A673 (cell line): ENCODE data around the gene ABCG1. TPM values are rescaled to one million over a fixed set of nuclear protein-coding genes. Genes with fewer than 3 reads are reported as not detected.

Experiments used
- BruUV-seq: library from RNA; stranded (reverse); fragments of 400-500 nt; replicated peaks from 2 replicates; lab custom pipeline; 2021; lab: Mats Ljungman, UMichigan
- CTCF ChIA-PET: fragments of 300-600 bp; sonication (Branson Sonifier 250); formaldehyde crosslinking; loops from one replicate; lab custom pipeline; 2022; ENCODE audit warnings: antibody characterized with exemption; lab: Charles Lee
- POLR2A ChIA-PET: fragments of 300-600 bp; sonication (Branson Sonifier 250); formaldehyde crosslinking; loops from one replicate; lab custom pipeline; 2022; ENCODE audit warnings: antibody characterized with exemption; ENCODE audit not compliant: low non-redundant PET; lab: Charles Lee
- DNase-seq: peaks from one replicate; pipeline ENCODE4 v3.0.0-alpha.2; 2015; ENCODE audit warnings: low spot score
- H3K27ac ChIP-seq: fragments of 200-600 bp; sonication (generic); 2 replicates; pipeline ENCODE4 v1.5.1; 2016; ENCODE audit warnings: mixed run types, low read depth, mild to moderate bottlenecking, mixed read lengths, antibody characterized with exemption, low read length; ENCODE audit not compliant: poor library complexity, severe bottlenecking
- H3K27me3 ChIP-seq: fragments of 200-600 bp; sonication (generic); replicated peaks from 2 replicates; pipeline ENCODE4 v1.6.1; 2017; ENCODE audit warnings: mixed run types, low read depth, mild to moderate bottlenecking, mixed read lengths, antibody characterized with exemption, low read length; ENCODE audit not compliant: insufficient read depth, poor library complexity
- H3K36me3 ChIP-seq: fragments of 200-600 bp; sonication (generic); 2 replicates; pipeline ENCODE4 v1.6.1; 2016; ENCODE audit warnings: mixed run types, mild to moderate bottlenecking, mixed read lengths, antibody characterized with exemption, low read length; ENCODE audit not compliant: insufficient read depth, poor library complexity, severe bottlenecking
- H3K4me1 ChIP-seq: fragments of 200-600 bp; sonication (generic); 2 replicates; pipeline ENCODE4 v1.6.1; 2017; ENCODE audit warnings: mixed run types, mild to moderate bottlenecking, mixed read lengths, antibody characterized with exemption, low read length; ENCODE audit not compliant: insufficient read depth, poor library complexity, severe bottlenecking
- H3K4me3 ChIP-seq: fragments of 200-600 bp; sonication (generic); 2 replicates; pipeline ENCODE4 v1.5.1; 2016; ENCODE audit warnings: low read depth, mixed run types, mild to moderate bottlenecking, mixed read lengths, low read length; ENCODE audit not compliant: poor library complexity, severe bottlenecking
- H3K9me3 ChIP-seq: fragments of 200-600 bp; sonication (generic); 2 replicates; pipeline ENCODE4 v1.6.1; 2016; ENCODE audit warnings: mixed run types, low read depth, mild to moderate bottlenecking, mixed read lengths, antibody characterized with exemption, low read length; ENCODE audit not compliant: poor library complexity, severe bottlenecking
- EZH2 ChIP-seq: fragments of 200-600 bp; sonication (generic); IDR thresholded peaks from 2 replicates; pipeline ENCODE4 v1.6.1; 2017; ENCODE audit warnings: borderline replicate concordance, low read depth, mild to moderate bottlenecking, mixed read lengths, antibody characterized with exemption, low read length; ENCODE audit not compliant: poor library complexity, severe bottlenecking
- intact Hi-C: fragments of 100-400 bp; cut with micrococcal nuclease; formaldehyde crosslinking; loops from one replicate; pipeline ENCODE4 v1.10.0; 2022; ENCODE audit not compliant: unreplicated experiment
- total RNA-seq: library from RNA; stranded (reverse); gene quantifications from 2 replicates; pipeline ENCODE4 v1.2.3, GENCODE V29; 2021
- TF ChIP-seq, protein P1 (sequence below): fragments of 300-800, 200-600 bp; sonication (generic); conservative IDR thresholded peaks from 2 replicates; pipeline ENCODE4 v1.5.1; 2017; ENCODE audit warnings: low read depth, mild to moderate bottlenecking, antibody characterized with exemption, low read length, moderate library complexity, mixed read lengths

The ABCG1 gene
- total RNA-seq, 1 experiment from 2014 or later, result 3.4 TPM

DNA sequence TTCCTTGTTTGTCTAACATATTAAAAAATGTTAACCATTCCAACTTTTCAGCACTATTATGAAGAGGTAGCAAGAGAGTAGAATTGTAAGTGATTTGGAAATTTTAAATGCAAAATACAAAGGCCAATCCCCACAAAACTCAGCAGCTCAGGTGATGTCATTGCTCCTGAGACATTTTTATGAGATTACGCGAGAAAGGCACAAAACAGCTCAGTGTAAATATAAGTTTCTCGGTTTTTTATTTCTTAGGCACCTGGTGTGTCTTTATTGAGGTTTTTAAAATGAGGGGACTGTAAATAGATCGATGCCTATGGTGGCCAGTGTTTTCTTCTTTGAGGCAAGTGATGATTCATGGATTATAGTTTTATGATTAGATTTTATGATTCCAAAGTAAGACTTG, 6.1 kb downstream of the ABCG1 start:
- ChIA-PET CTCF (no interaction called here), POLR2A (no interaction called here)
- no peaks in the 10 kb centered on the region for H3K9me3 ChIP-seq
- H3K4me3 ChIP-seq, result no peak overlapping the region
- peaks cover 16% of the 10 kb centered on the region for H3K4me1 ChIP-seq
- TF ChIP-seq, protein P1, sequence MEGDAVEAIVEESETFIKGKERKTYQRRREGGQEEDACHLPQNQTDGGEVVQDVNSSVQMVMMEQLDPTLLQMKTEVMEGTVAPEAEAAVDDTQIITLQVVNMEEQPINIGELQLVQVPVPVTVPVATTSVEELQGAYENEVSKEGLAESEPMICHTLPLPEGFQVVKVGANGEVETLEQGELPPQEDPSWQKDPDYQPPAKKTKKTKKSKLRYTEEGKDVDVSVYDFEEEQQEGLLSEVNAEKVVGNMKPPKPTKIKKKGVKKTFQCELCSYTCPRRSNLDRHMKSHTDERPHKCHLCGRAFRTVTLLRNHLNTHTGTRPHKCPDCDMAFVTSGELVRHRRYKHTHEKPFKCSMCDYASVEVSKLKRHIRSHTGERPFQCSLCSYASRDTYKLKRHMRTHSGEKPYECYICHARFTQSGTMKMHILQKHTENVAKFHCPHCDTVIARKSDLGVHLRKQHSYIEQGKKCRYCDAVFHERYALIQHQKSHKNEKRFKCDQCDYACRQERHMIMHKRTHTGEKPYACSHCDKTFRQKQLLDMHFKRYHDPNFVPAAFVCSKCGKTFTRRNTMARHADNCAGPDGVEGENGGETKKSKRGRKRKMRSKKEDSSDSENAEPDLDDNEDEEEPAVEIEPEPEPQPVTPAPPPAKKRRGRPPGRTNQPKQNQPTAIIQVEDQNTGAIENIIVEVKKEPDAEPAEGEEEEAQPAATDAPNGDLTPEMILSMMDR, result no peak
- TF ChIP-seq EZH2, result no peak
- H3K27me3 ChIP-seq, result no peaks in the 10 kb centered on the region
- no peaks in the 10 kb centered on the region for H3K36me3 ChIP-seq
- no peak overlapping the region for H3K27ac ChIP-seq
- no peak for DNase-seq
- BruUV-seq, result no TSS peak
- intact Hi-C loops, result no loop called here

DNA sequence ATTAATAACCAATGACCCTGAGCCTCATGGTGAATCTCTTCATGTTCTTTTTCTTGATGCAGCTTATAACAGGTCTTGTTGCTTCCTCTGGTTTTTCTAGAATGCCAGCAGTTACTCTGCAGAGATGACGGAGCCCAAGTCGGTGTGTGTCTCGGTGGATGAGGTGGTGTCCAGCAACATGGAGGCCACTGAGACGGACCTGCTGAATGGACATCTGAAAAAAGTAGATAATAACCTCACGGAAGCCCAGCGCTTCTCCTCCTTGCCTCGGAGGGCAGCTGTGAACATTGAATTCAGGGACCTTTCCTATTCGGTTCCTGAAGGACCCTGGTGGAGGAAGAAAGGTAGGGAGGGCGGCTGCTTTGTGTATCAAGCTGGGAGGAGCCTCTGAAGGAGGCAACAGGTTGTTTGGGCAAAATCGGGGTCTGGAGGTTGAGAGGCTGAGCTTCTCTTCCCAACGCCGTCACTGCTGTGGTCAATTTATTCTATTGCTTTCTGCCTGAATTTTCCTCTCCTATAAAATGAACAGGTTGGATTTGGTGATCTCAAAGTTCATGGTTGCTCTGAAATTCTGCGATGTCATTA, 6.7 kb downstream of the ABCG1 start:
- H3K27me3 ChIP-seq, result no peaks in the 10 kb centered on the region
- POLR2A ChIA-PET, result no interaction called here
- H3K27ac ChIP-seq, result no peak overlapping the region
- peaks cover 12% of the 10 kb centered on the region for H3K4me1 ChIP-seq
- H3K36me3 ChIP-seq, result no peaks in the 10 kb centered on the region
- CTCF ChIA-PET, result no interaction called here
- BruUV-seq, result no TSS peak
- H3K4me3 ChIP-seq, result no peak overlapping the region
- no peak for DNase-seq
- H3K9me3 ChIP-seq, result no peaks in the 10 kb centered on the region
- no peak for TF ChIP-seq EZH2
- TF ChIP-seq, protein P1, result no peak
- intact Hi-C loops, result no loop called here

DNA sequence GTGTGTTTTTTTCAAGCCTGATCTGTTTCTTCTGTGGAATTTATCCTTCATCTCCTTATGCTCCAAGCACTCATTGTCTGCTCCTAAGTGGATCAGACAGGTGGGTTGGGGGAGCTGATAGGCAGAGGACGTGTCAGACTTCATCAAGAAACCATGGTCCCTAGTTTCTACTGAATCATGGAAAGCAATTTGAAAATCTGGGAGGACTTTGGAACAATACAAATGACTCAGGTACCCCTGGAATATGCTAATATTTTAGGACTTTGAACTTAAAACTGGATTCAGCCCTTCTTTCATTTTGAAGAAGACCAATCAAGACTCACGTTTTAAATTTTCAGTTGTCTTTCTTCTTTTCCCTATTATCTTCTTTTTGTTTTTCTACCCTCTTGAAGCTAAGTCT, 7.7 kb downstream of the ABCG1 start:
- Histone ChIP-seq H3K27ac (no peak overlapping the region), H3K4me3 (no peak overlapping the region), H3K27me3 (no peaks in the 10 kb centered on the region), H3K36me3 (no peaks in the 10 kb centered on the region), H3K4me1 (peaks cover 10% of the 10 kb centered on the region), H3K9me3 (no peaks in the 10 kb centered on the region)
- BruUV-seq, result no TSS peak
- no peak for DNase-seq
- ChIA-PET POLR2A (no interaction called here), CTCF (no interaction called here)
- TF ChIP-seq EZH2, result no peak
- TF ChIP-seq, protein P1, result no peak
- intact Hi-C loops, result no loop called here
